ENCODE results near the gene SLC36A1. TPM values are rescaled to one million over a fixed set of nuclear protein-coding genes. Genes with fewer than 3 reads are reported as not detected.

The SLC36A1 gene
- total RNA-seq, 2 experiments from 2014 or later = 11.6 to 12.1 TPM

DNA sequence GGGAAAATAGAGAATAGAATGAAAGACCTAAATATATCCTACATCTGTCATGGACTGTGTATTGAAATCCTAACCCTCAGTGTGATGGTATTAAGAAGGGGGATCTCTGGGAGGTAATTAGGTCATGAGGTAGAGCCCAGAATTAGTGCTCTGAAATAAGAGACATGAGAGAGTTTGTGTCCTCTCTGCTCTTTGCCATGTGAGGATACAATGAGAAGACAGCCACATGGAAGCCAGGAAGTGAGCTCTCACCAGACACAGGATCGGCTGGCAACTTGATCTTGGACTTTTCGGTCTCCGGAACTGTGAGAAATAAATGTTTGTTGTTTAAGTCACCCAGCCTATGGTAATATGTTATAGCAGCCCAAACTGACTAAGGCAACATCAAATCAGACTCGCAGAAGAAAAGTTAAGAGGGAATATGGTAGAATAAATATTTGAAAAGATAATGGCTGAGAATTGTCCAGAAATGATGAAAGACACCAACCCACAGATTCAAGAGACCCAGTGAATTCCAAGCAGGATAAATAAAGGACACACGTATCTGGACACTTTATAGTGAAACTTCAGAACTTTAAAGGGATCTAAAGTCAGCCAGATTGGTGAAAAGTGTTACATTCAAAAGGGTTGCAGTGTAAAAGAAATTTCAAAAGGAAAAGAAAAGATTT, 12.7 kb upstream of the SLC36A1 start:
- Histone ChIP-seq H3K27ac (ENCODE audit: low read depth, low read length, poor library complexity, severe bottlenecking) (no peak overlapping the region), H3K79me2 (ENCODE audit: insufficient read depth, low read depth, low read length) (no peaks in the 10 kb centered on the region), H4K20me1 (ENCODE audit: insufficient read depth, low read length) (no peaks in the 10 kb centered on the region), H3K36me3 (ENCODE audit: insufficient read depth, low read length) (no peaks in the 10 kb centered on the region), H2AFZ (ENCODE audit: low read length) (no peak overlapping the region), H3K4me2 (ENCODE audit: low read length) (no peak overlapping the region), H3K9me2 (ENCODE audit: insufficient read depth, low read length) (no peaks in the 10 kb centered on the region), H3K4me3 (ENCODE audit: low read depth, low read length, poor library complexity, severe bottlenecking) (no peak overlapping the region), H3K9me3 (ENCODE audit: low read length) (no peaks in the 10 kb centered on the region), H3K4me1 (ENCODE audit: insufficient read depth, low read length, poor library complexity, severe bottlenecking) (no peaks in the 10 kb centered on the region)
- ChIA-PET CTCF (ENCODE audit: unreplicated experiment) (interaction anchor here (0.5 kb wide), 1 partner anchor 259 kb away, joined by 3 read pairs; no protein-coding TSS in a partner anchor), POLR2A (interaction anchor here (0.8 kb wide), 1 partner anchor 8 kb away, joined by 3 read pairs; no protein-coding TSS in a partner anchor)
- intact Hi-C loops (cut with micrococcal nuclease; ENCODE audit: unreplicated experiment) = no loop called here
- no peak for DNase-seq (ENCODE audit: low spot score)
- TF ChIP-seq, protein P1, sequence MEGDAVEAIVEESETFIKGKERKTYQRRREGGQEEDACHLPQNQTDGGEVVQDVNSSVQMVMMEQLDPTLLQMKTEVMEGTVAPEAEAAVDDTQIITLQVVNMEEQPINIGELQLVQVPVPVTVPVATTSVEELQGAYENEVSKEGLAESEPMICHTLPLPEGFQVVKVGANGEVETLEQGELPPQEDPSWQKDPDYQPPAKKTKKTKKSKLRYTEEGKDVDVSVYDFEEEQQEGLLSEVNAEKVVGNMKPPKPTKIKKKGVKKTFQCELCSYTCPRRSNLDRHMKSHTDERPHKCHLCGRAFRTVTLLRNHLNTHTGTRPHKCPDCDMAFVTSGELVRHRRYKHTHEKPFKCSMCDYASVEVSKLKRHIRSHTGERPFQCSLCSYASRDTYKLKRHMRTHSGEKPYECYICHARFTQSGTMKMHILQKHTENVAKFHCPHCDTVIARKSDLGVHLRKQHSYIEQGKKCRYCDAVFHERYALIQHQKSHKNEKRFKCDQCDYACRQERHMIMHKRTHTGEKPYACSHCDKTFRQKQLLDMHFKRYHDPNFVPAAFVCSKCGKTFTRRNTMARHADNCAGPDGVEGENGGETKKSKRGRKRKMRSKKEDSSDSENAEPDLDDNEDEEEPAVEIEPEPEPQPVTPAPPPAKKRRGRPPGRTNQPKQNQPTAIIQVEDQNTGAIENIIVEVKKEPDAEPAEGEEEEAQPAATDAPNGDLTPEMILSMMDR (conservative IDR thresholded peaks at IDR 0.05; ENCODE audit: low read length) = no peak
- no peak for TF ChIP-seq EZH2phosphoT487 (IDR thresholded peaks at IDR 0.05; ENCODE audit: borderline replicate concordance, low read depth, low read length)
- no TSS peak for BruUV-seq (replicated peaks)

DNA sequence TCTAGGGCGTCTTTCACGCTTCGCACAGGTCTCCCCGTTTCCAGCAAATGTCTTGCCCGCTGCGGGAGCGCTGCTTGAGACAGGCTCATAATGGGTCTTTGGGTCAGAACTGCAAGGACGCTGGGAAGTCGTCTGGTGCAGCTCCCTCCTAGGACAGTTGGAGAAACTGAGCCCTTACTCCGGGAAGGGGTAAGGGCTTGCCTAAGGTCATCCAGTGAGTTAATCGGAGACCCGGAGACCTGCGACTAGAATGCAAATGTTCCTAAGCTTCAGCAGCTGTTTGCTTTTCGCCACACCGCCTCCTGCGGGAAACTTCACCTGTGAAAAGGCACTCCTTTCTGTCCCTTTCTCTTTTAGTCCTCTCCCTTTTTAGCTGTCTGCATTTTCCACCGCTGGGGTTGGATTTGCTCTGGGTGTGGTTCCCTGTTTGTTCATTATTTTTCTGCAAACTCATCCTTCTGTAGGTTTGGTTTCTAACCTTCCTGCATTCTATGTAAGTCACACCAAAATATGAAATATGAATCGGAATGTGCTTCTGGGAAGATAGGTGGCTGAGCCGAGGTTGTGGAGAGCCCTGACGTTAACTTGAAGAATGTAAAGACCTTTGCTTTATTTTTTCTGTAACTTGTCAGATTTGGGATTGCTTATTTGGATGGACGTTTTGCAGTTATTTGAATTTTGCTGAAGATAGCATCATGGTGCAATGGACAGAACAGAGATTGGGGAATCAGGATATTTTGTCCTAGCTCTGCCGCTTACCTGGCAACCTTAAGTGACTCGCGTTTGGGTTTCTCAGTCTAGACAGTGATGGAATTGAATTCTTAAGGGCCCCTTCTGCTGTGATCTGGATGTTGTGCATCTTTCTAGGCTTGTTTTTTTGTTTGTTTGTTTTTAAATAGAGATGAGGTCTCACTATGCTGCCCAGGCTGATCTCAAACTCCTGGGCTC, 909 bp downstream of the SLC36A1 start:
- Histone ChIP-seq H3K79me2 (ENCODE audit: insufficient read depth, low read depth, low read length) (no peaks in the 10 kb centered on the region; the same call in 1 of the 2 replicates), H3K36me3 (ENCODE audit: insufficient read depth, low read length) (no peaks in the 10 kb centered on the region), H4K20me1 (ENCODE audit: insufficient read depth, low read length) (no peaks in the 10 kb centered on the region), H3K9me3 (ENCODE audit: low read length) (no peaks in the 10 kb centered on the region), H3K4me1 (ENCODE audit: insufficient read depth, low read length, poor library complexity, severe bottlenecking) (peaks cover 7% of the 10 kb centered on the region), H3K4me3 (ENCODE audit: low read depth, low read length, poor library complexity, severe bottlenecking) (peak overlapping the region; percentile 86), H3K4me2 (ENCODE audit: low read length) (peak overlapping the region; percentile 95), H2AFZ (ENCODE audit: low read length) (peak overlapping the region; percentile 75), H3K9me2 (ENCODE audit: insufficient read depth, low read length) (no peaks in the 10 kb centered on the region), H3K27ac (ENCODE audit: low read depth, low read length, poor library complexity, severe bottlenecking) (no peak overlapping the region)
- no TSS peak for BruUV-seq (replicated peaks)
- DNase-seq (ENCODE audit: low spot score) = peak; percentile 49
- TF ChIP-seq, protein P1 (conservative IDR thresholded peaks at IDR 0.05; ENCODE audit: low read length) = 0 out of 2 replicates have a peak, but pooled peaks have one; percentile 37
- no peak for TF ChIP-seq EZH2phosphoT487 (IDR thresholded peaks at IDR 0.05; ENCODE audit: borderline replicate concordance, low read depth, low read length)
- intact Hi-C loops (cut with micrococcal nuclease; ENCODE audit: unreplicated experiment) = no loop called here
- ChIA-PET CTCF (ENCODE audit: unreplicated experiment) (interaction anchor here (1.1 to 1.2 kb wide), 2 partner anchors 13 to 204 kb away, joined by 3 to 4 read pairs; no protein-coding TSS in a partner anchor), POLR2A (interaction anchor here (1.0 to 3.0 kb wide), 3 partner anchors 11 to 203 kb away, joined by 3 to 16 read pairs (median 3); no protein-coding TSS in a partner anchor)
